Measurements from ENCODE around the gene TRIP11.

GRCh38 chr14:91987192-91987591 lies 52.7 kb downstream of the TRIP11 start:
- TF ChIP-seq, protein P1, sequence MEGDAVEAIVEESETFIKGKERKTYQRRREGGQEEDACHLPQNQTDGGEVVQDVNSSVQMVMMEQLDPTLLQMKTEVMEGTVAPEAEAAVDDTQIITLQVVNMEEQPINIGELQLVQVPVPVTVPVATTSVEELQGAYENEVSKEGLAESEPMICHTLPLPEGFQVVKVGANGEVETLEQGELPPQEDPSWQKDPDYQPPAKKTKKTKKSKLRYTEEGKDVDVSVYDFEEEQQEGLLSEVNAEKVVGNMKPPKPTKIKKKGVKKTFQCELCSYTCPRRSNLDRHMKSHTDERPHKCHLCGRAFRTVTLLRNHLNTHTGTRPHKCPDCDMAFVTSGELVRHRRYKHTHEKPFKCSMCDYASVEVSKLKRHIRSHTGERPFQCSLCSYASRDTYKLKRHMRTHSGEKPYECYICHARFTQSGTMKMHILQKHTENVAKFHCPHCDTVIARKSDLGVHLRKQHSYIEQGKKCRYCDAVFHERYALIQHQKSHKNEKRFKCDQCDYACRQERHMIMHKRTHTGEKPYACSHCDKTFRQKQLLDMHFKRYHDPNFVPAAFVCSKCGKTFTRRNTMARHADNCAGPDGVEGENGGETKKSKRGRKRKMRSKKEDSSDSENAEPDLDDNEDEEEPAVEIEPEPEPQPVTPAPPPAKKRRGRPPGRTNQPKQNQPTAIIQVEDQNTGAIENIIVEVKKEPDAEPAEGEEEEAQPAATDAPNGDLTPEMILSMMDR (conservative IDR thresholded peaks at IDR 0.05; ENCODE audit: low read length): no peak
- no peak for TF ChIP-seq EZH2phosphoT487 (IDR thresholded peaks at IDR 0.05; ENCODE audit: borderline replicate concordance, low read depth, low read length)

All from OCI-LY7 (cell line).